Measurements from ENCODE around the gene SEMA5A.

- TF ChIP-seq CTCF (IDR thresholded peaks at IDR 0.05): no peak
- TF ChIP-seq EZH2phosphoT487 (IDR thresholded peaks at IDR 0.05): no peak
- TF ChIP-seq EZH2 (IDR thresholded peaks at IDR 0.05): no peak
Measured at GRCh38 chr5:9562141-9562540, 16.3 kb upstream of the SEMA5A start.
